ENCODE measurements around the gene ZBTB40.

Gene ZBTB40

DNA sequence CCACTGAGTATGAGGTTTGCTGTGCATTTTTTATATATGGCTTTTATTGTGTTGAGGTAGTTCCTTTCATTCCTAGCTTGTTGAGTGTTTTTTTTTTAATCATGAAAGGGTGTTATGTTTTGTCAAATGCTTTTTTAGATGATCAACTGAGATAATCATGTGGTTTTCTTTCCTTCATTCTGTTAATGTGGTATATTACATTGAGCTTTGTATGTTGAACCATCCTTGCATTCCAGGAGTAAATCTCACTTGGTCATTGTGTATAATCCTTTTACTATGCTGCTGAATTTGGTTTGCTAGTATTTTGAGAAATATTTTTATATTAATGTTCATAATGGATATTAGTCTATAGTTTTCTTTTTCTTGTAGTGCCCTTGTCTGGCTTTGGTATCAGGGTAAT, 11.1 kb upstream of the ZBTB40 start:
- TF ChIP-seq POLR2AphosphoS5 (IDR thresholded peaks at IDR 0.05; ENCODE audit: borderline replicate concordance, low read depth, low read length) (no peak), FOXP2 (optimal IDR thresholded peaks at IDR 0.05; ENCODE audit: control extremely low read depth, extremely low read length, insufficient read depth) (no peak), EZH2 (IDR thresholded peaks at IDR 0.05) (no peak)
- no peak overlapping the region for H3K27ac ChIP-seq
- no peaks in the 10 kb centered on the region for H3K36me3 ChIP-seq (ENCODE audit: insufficient read depth, low read length)

DNA sequence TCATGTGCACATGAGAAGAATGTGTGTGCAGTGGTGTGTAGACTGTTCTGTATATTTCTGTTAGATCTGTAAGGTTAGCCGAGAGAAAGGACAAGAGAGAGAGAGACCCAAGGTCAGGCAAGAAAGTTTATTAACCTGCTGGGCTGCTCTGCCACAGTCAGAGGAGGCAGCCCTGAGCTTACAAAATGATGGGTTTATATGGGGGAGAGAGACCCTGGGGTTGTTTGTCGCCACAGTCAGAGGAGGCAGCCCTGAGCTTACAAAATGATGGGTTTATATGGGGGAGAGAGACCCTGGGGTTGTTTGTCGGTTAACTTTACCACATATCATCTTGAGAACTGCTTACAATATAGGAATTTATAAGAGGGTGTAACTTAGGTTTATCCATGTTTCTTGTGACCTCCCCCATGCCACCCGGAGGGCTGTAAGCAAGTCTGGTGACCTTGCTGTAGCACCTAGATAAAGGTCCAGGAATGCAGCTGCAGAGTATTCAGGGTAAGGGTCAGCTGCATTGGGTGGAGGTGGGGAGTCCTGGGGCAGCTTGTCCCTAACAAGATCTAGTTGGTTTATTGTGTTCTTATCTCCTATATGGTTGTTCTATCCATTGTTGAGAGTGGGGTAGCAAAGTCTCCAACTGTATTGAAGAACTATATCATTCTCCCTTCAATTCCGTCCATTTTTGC, 9.3 kb upstream of the ZBTB40 start:
- H3K27ac ChIP-seq = no peak overlapping the region
- H3K4me3 ChIP-seq = no peak overlapping the region
- no peak for DNase-seq (ENCODE audit: low read depth, low spot score)
- H3K9ac ChIP-seq (ENCODE audit: insufficient read length) = no peak overlapping the region
- TF ChIP-seq FOXP2 (optimal IDR thresholded peaks at IDR 0.05; ENCODE audit: control extremely low read depth, extremely low read length, insufficient read depth) = no peak
- no peak for TF ChIP-seq EZH2 (IDR thresholded peaks at IDR 0.05)
- TF ChIP-seq POLR2AphosphoS5 (IDR thresholded peaks at IDR 0.05; ENCODE audit: borderline replicate concordance, low read depth, low read length) = no peak
- H3K36me3 ChIP-seq (ENCODE audit: insufficient read depth, low read length) = no peaks in the 10 kb centered on the region
- H3K9me3 ChIP-seq (ENCODE audit: low read depth, low read length) = peaks cover 8% of the 10 kb centered on the region; the same call in 1 of the 2 replicates

More for the DNA sequence above, 11.1 kb upstream of the ZBTB40 start:
- Histone ChIP-seq H3K9ac (ENCODE audit: insufficient read length) (no peak overlapping the region), H3K9me3 (ENCODE audit: low read depth, low read length) (peaks cover 8% of the 10 kb centered on the region; the same call in 1 of the 2 replicates), H3K4me3 (no peak overlapping the region)
- DNase-seq (ENCODE audit: low read depth, low spot score) = no peak

DNA sequence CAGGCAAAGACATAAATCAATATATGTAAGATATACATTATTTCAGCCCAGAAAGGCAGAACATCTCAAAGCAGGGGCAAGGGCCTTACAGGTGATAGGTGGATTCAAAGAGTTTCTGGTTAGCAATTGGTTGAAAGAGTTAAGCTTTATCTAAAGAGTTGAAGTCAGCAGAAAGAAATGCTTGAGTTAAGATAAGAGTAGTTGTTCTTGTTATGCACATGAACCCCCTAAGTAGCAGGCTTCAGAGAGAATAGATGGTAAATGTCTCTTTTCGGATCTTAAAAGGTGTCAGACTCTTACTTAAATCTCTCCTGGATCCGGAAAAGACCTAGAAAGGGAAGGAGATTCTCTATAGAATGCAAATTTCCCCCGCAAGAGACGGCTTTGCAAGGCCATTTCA, 8.3 kb upstream of the ZBTB40 start:
- H3K9ac ChIP-seq (ENCODE audit: insufficient read length) = no peak overlapping the region

DNA sequence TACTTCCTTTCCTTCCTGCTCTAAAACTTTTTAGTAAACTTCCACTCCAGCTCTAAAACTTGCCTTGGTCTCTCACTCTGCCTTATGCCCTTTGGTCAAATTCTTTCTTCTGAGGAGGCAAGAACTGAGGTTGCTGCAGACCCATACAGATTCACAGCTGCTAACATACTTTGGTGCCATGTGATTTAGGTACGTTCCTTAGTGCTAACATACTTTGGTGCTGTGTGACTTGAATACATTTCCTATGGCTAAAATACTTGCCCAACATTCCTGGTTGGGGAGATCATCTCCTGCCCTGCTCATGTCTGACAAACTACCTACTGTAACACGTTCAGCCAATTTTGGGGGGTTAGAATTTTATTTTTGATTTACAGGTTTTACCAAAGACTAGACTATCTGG, 6.8 kb upstream of the ZBTB40 start:
- DNase-seq (ENCODE audit: low read depth, low spot score) = no peak
- Histone ChIP-seq H3K4me3 (no peak overlapping the region), H3K9ac (ENCODE audit: insufficient read length) (no peak overlapping the region), H3K9me3 (ENCODE audit: low read depth, low read length) (peaks cover 8% of the 10 kb centered on the region; the same call in 1 of the 2 replicates), H3K27ac (no peak overlapping the region), H3K36me3 (ENCODE audit: insufficient read depth, low read length) (no peaks in the 10 kb centered on the region)
- TF ChIP-seq FOXP2 (optimal IDR thresholded peaks at IDR 0.05; ENCODE audit: control extremely low read depth, extremely low read length, insufficient read depth) (no peak), POLR2AphosphoS5 (IDR thresholded peaks at IDR 0.05; ENCODE audit: borderline replicate concordance, low read depth, low read length) (no peak), EZH2 (IDR thresholded peaks at IDR 0.05) (no peak)

More for the DNA sequence above, 8.3 kb upstream of the ZBTB40 start:
- no peak for DNase-seq (ENCODE audit: low read depth, low spot score)
- H3K27ac ChIP-seq = no peak overlapping the region
- TF ChIP-seq POLR2AphosphoS5 (IDR thresholded peaks at IDR 0.05; ENCODE audit: borderline replicate concordance, low read depth, low read length) (no peak), FOXP2 (optimal IDR thresholded peaks at IDR 0.05; ENCODE audit: control extremely low read depth, extremely low read length, insufficient read depth) (no peak), EZH2 (IDR thresholded peaks at IDR 0.05) (no peak)
- no peak overlapping the region for H3K4me3 ChIP-seq
- peaks cover 8% of the 10 kb centered on the region; the same call in 1 of the 2 replicates for H3K9me3 ChIP-seq (ENCODE audit: low read depth, low read length)
- H3K36me3 ChIP-seq (ENCODE audit: insufficient read depth, low read length) = no peaks in the 10 kb centered on the region

DNA sequence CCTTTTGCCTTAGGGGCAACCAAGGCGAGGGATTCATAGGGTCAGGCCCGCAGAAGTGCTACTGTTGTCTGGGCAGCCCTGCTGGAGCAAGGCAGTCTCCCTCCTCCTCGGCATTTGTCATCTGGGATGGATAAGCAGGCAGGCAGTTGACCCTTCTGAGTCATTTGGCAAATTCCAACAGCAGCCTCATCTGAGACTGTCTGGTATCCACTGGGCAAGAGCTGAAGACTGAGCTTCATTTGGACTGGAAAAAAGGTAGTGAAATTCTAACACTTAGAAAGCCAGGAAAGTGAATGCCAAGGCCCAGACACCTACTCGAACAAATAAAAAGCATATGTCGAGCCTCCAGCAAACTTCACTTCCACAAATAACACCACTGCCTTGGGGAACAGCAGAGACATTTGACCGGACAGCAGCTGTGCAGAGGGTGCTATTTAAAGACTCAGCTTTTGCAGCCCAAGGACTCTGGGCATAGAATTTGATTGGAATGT, 4.0 kb upstream of the ZBTB40 start:
- no peaks in the 10 kb centered on the region for H3K36me3 ChIP-seq (ENCODE audit: insufficient read depth, low read length)
- no peak overlapping the region for H3K27ac ChIP-seq
- no peak overlapping the region for H3K4me3 ChIP-seq
- no peak overlapping the region for H3K9ac ChIP-seq (ENCODE audit: insufficient read length)
- H3K9me3 ChIP-seq (ENCODE audit: low read depth, low read length) = no peaks in the 10 kb centered on the region
- DNase-seq (ENCODE audit: low read depth, low spot score) = no peak
- TF ChIP-seq EZH2 (IDR thresholded peaks at IDR 0.05) (no peak), FOXP2 (optimal IDR thresholded peaks at IDR 0.05; ENCODE audit: control extremely low read depth, extremely low read length, insufficient read depth) (no peak)

DNA sequence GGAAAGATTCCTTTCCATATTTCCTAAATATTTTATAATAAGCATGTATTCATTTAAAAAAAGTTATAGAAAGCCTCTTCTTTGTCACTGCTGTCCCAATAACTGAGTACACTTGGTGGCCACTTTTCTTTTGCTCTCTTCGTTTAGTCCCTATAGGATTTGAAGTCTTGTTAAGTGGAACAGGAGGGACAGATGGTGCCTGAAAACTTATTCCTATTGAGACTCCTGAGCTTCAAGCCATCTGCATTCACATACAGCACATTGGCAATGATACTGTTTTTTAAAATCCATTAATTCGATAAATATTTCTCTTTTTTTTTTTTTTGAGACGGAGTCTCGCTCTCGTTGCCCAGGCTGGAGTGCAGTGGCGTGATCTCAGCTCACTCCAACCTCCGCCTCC, 2.0 kb upstream of the ZBTB40 start:
- Histone ChIP-seq H3K36me3 (ENCODE audit: insufficient read depth, low read length) (no peaks in the 10 kb centered on the region), H3K9ac (ENCODE audit: insufficient read length) (no peak overlapping the region), H3K27ac (no peak overlapping the region), H3K9me3 (ENCODE audit: low read depth, low read length) (no peaks in the 10 kb centered on the region), H3K4me3 (no peak overlapping the region)
- no peak for DNase-seq (ENCODE audit: low read depth, low spot score)
- TF ChIP-seq EZH2 (IDR thresholded peaks at IDR 0.05) (no peak), POLR2AphosphoS5 (IDR thresholded peaks at IDR 0.05; ENCODE audit: borderline replicate concordance, low read depth, low read length) (no peak), FOXP2 (optimal IDR thresholded peaks at IDR 0.05; ENCODE audit: control extremely low read depth, extremely low read length, insufficient read depth) (no peak)

DNA sequence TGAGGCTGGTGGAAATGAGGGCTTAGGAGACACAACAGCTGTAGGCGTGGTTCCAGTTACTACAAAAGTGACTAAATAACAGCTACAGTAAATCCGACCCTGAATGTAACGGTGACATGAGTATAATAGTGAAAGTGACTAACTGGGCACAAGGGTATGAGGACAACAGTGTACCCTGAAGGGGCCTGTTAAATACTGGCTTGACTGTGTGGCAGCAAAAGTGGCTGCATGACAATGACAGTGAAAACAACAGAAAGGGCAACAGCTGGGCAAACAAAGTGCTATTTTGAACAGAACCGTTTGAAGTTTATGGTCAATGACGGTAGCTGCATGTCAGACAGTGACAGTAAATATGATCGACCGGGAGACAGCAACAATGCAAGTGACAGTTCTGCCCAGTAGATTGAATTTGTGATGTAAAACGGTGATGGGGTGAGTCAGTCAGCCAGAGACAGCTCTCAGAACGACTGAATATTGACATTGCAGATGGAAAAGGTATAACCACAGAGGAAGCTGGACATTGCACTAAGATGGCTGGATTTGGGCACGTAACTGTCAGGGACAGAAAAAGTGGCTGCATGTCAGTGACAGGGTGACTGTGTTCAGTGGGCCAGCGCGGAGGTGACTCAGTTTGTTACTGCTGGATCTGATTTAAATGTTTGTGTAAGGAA, 1.2 kb upstream of the ZBTB40 start:
- Histone ChIP-seq H3K27ac (peak overlapping the region; percentile 81; the same call in 1 of the 2 replicates), H3K4me3 (no peak overlapping the region)
- no peak for DNase-seq (ENCODE audit: low read depth, low spot score)

DNA sequence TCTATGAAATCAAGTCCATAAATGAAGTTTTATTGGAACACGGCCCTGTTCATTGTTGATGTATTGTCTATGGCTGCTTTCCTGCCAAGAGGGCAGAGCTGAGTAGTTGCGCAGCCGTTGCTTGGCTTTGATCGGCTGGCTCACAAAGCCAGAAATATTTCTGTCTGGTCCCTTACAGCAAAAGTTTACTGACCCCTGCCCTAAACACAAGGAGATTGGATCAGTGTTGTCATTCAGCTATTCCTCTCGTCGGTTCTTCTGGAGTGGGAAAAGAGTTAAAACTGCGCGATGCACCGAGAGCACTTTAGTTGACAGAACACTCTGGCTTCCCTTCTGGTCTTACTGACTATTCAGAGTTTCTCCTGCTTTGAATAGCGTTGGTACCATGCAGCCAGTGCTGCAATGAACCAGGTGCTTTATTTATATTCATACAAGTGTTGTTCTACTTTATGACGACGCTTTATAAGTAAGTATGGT, 868 bp downstream of the ZBTB40 start:
- H3K36me3 ChIP-seq (ENCODE audit: insufficient read depth, low read length) = no peaks in the 10 kb centered on the region
- H3K27ac ChIP-seq = peak overlapping the region; percentile 62; the same call in 1 of the 2 replicates
- no peak for DNase-seq (ENCODE audit: low read depth, low spot score)
- no peaks in the 10 kb centered on the region for H3K9me3 ChIP-seq (ENCODE audit: low read depth, low read length)
- TF ChIP-seq EZH2 (IDR thresholded peaks at IDR 0.05) (no peak), POLR2AphosphoS5 (IDR thresholded peaks at IDR 0.05; ENCODE audit: borderline replicate concordance, low read depth, low read length) (no peak), FOXP2 (optimal IDR thresholded peaks at IDR 0.05; ENCODE audit: control extremely low read depth, extremely low read length, insufficient read depth) (no peak)
- peak overlapping the region; percentile 85 for H3K4me3 ChIP-seq
- H3K9ac ChIP-seq (ENCODE audit: insufficient read length) = peak overlapping the region; percentile 83

More for the DNA sequence above, 1.2 kb upstream of the ZBTB40 start:
- H3K9ac ChIP-seq (ENCODE audit: insufficient read length) = no peak overlapping the region
- H3K9me3 ChIP-seq (ENCODE audit: low read depth, low read length) = no peaks in the 10 kb centered on the region
- no peaks in the 10 kb centered on the region for H3K36me3 ChIP-seq (ENCODE audit: insufficient read depth, low read length)
- no peak for TF ChIP-seq EZH2 (IDR thresholded peaks at IDR 0.05)
- no peak for TF ChIP-seq FOXP2 (optimal IDR thresholded peaks at IDR 0.05; ENCODE audit: control extremely low read depth, extremely low read length, insufficient read depth)
- TF ChIP-seq POLR2AphosphoS5 (IDR thresholded peaks at IDR 0.05; ENCODE audit: borderline replicate concordance, low read depth, low read length) = no peak

All from SK-N-MC (cell line).